ENCODE measurements around the gene SERPINC1.
"Not testable (repeated sequence)": the region's sequence is repeated elsewhere in the genome, so short reads cannot be mapped to it uniquely, and the experiment has no call there.

SERPINC1 gene

DNA sequence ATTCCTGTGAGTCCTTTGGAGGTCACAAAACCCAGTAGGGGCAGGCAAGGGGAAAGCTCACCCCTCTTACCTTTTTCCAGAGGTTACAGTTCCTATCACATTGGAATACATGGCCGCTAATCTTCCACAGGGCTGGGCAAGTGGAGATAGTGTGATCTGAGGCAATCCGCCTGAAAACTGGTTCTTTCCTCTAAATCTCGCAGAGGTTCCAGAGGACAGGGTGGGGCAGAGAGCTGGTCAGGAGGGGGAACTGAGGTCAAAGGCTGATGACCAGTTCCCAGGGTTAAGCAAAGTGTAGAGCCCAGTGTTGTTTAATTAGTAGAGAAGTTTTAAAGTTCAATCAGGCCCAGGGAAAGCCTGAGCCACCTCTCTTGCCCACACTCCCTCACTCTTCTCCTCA lies at the start of gene SERPINC1:
SERPINC1 (minus strand) TSS at position 179 of the 400 bp plus-strand sequence; CDS start at position 111, 68 bp downstream.
- DNase-seq = no peak

GRCh38 chr1:173965896-173966295 lies 48.8 kb upstream of the SERPINC1 start:
- not testable (repeated sequence) for DNase-seq

DNA sequence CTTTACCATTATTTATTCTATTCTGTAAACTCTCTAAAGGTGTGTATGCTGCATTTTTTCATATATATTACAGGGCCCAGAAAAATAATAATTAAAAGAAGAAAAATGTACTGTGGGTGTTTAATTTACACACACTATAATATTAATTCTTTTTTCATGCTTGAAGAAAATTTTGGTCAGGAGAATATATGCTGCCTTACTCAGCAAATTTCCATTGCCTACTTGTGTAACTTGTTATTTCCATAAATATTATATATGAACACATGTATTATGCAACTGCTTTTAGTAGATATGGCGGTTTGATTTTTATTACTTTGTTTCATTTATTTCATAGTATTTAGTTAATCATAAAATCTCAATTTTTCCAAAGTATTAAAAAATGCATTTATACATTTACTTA lies 46.4 kb upstream of the SERPINC1 start:
- no peak for DNase-seq

DNA sequence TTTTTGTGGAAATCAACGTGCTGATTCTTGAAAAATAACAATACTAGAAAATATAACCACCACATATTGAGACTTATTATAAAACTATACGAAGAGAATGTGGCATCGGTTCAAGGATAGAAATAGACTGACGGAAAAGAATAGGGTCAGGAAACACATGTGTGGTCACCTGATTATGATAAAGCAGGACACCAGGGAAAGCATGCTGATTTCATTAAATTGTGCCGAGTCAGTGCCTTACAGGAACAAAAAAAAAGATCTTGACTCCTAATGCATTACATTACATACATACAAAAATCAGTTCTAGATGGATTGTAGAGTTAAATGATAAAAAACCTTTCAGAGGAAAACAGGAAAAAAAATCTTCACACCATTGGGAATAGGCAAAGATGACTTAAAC lies 43.5 kb upstream of the SERPINC1 start:
- no peak for DNase-seq

GRCh38 chr1:173954179-173954578 lies 37.1 kb upstream of the SERPINC1 start:
- no peak for DNase-seq

DNA sequence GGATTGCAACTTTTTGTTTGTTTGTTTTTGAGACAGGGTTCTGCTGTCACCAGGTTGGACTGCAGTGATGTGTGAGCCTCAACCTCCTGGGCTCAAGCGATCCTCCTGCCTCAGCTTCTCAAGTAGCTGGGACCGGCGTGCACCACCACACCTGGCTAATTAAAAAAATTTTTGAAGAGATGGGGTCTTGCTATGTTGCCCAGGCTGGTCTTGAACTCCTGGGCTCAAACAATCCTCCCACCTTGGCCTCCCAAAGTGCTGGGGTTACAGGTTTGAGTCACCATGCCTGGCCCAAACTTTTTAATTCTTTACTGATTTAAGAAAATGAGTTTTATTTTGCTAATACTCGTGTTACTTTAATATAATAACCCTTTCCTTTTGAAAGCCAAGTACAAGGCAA lies 31.5 kb upstream of the SERPINC1 start:
- DNase-seq = no peak

DNA sequence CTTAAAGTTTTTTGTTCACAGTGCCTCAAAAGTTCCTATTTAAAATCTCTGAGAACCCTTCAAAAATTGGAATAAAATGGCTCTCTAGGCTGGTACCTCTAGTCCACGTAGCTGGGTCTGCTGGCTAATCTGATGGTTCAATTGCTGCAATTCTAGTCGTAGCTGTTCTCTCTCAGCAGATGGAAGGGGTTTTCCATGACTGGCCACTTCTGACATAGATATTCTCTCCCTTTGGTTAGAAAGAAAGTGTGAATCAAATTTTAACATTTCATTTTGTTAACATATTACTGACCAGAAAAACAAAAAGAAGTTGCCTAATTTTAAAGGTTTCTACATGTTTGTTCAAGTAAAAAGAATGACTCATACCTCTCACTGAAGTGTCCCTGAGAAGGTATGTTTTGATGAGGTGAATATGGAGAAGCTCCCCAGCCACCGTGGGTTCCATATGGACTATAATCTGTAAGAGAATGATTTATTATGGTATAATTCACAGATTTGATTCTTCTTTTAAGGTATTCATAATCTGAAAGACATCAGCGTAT lies 29.3 kb upstream of the SERPINC1 start:
- no peak for DNase-seq

GRCh38 chr1:173937062-173937461 lies 19.9 kb upstream of the SERPINC1 start:
- DNase-seq = no peak

GRCh38 chr1:173934440-173934839 lies 17.3 kb upstream of the SERPINC1 start:
- DNase-seq = no peak

GRCh38 chr1:173930541-173930940 lies 13.4 kb upstream of the SERPINC1 start:
- not testable (repeated sequence) for DNase-seq

DNA sequence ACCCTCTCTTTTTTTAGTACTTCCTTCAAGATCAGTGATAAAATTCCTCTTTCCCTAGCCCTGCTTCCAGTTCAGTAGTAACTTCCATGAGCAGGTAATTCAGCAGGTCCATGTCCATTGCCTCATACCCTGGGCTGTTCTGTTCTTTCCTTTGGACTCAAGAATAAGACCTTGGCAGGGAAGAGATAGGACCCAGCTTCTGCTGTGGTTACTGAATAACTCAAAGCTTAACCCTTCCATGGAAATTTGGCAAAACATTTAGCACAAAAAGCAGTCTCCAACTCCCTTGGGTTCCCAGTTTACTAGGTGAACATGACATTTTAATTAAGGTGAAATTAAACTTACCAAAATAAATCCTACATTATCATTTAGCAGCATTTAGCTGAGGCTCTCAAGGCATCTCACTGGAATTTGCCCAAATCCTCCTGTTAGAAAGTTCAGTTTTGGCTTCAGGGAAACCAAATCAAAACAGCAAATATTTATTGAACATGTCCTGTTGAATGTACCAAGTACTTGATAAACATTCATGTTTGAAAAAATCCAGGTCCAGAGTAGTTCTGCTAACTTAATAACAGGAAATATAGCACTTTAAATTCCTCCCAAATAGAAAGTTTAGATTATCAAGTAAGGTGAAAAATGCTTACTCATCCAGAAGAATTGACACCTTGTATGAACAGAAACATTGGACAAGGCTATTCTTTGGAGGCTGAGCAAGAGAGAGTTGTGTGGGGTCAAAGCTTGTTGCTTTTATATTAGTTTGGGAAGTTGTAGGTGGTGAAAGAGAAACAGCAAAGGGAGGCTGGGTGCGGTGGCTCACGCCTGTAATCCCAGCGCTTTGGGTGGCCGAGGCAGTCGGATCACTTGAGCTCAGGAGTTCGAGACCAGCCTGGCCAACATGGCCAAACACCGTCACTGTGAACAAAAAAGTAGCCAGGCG lies 8.4 kb upstream of the SERPINC1 start:
- DNase-seq = no peak

DNA sequence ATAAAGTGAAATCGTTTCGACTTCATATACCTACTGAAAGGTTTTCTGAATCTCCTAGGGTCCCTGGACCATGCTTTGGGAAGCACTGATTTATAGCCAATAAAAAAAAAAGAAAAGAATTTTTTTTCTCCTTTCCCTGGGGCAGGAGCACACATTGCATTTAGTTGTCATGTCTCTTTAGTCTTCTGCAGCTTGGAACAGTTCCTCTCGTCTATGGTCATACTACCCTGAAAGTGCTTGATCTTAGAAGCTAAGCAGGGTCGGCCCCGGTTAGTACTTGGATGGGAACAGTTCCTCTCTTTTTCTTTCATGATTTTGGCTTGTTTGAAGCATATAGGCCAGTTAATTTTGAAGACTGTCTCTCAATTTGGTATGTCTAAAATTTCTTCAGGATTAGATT lies 3.7 kb upstream of the SERPINC1 start:
- no peak for DNase-seq

DNA sequence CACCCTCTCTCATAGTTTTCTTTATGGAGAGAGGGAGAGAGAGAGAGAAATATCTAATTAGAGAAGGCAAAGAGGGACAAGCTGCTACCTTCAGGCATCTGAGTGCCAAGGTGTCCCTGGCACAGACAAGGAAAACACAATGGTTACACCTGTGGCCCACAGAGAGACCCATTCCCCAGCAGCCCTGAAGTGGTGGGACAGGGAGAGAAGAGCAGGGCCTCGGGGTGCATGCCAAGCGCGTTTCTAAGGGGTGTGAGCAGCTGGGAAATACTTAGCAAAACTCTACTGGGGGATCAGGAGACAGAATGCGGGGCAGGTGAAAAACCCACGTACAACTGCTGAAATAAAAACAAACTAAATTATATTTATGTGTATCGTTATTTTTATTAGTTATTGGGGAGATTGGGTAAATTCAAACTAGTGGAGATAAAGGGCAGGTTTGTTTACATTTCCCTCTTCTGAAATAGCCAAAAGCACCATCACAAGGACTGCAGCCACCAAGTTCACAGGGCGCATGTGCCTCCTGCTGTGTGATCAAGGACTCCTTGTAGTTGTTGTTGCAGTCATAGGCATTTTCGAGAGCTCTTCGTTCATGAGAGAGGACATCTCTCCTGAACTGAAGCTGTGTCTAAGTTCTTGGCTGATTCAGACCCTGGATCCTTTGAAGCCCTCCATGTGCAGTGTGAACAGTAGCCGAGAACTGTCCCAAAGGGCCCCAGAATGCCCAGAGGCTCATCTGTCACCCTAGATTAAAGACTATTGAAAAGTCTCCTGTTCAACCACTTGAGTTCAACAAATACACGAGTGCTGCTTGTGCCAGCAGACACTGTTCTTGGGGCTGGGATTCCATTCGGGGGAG lies 737 bp upstream of the SERPINC1 start:
- DNase-seq = no peak

DNA sequence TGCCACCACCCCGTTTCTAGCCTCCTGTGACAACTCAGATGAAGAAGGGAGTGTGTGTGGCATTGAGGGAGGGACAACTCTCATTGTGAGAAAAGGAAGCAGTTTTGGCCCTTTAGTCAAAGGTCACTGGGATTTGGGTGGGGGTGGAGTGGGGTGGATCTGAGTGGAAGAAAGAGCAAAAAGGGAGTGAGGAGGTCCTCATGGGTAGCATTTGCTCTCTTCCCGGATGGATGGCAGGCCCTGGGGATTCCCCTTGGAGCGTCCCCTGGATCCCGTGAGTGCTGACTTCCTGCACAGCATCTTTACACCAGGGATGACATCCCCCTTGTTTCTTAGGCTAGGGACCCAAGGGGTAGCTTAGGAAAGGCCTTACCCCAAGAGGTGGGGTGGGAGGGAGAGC lies 460 bp downstream of the SERPINC1 start:
- DNase-seq = no peak

DNA sequence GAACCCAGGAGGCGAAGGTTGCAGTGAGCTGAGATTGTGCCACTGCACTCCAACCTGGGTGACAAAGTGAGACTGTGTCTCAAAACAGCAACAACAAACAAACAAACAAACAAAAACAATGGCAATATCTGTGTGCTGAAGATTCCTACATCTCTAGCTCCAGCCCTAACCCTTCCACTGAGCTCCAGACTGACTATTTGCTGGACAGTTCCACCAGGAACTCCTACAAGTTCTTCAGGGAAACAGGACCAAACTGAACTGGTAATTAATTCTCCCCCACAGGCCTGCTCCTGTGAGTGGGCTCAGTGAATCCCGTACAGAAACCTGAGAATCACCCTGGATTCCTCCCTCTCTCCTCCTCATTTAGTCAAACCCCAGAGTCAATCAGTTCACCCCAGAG lies 1.5 kb downstream of the SERPINC1 start:
- DNase-seq = no peak

- no peak for DNase-seq
Measured at GRCh38 chr1:173914366-173914871, 2.7 kb downstream of the SERPINC1 start.

DNA sequence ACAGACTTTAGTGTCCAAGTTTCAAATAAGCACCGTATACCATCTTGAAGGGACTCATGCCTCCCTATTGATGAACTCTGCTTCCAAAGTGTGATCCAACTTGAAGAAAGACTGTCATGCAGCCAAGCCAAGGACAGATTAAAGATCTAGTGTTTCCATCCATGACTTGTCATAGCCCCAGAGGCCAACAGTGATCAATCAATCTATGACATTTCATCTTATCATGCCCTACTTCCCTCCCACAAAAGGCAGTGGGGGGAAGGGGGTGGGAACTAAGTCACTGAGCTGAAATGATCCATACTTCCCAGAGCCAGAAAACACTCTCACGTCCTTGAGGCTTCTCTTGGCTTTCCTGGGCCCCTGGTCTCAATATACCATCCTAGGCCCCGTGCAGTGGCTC lies 4.0 kb downstream of the SERPINC1 start:
- no peak for DNase-seq

DNA sequence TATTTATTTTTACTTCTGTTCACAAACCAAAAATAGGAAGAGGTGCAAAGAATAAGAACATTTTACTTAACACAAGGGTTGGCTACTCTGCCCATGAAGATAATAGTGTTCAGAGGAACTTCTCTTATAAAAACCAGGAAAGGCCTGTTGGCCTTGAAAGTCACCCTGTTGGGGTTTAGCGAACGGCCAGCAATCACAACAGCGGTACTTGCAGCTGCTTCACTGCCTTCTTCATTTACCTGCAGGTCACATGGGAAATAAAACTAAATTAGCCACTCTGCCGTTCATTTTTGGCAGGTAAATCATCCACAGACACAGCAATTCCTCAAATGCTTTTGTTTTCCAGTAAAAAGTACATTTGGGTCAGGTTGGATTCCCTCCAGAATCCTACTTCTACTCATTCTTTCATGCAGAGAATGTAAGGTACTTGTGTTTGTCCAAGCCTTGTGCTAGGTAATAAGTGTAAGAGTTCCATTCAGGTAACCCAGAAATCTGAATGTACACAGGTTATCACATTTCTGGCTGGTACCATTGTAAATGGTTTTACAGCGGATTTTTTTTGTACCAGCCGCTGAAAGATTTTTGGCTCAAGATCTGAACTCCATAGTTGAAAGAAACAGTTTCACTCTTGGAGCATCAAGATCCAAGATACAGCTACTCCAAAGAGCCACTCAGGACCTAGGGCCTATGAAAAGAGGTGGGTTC lies 13.1 kb downstream of the SERPINC1 start:
- DNase-seq = no peak

DNA sequence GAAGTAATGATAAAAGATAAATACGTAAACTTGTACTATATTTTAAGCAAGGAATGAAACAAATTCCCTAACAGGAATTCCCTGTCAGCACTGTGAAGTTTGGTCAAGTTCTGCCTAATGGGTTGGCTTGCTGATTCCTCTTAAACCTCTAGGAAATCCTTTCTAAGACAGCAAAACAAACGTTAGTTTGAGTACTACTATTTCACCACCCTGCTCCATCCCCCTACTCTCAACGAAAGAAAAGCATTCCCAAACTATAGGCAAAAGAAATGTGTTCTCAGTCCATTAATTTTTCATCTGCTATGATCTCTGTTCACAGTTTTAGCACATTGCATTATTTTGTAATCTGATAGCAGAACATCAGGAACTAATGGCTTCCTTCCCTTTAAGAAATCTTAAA lies 16.1 kb downstream of the SERPINC1 start:
- DNase-seq = no peak

GRCh38 chr1:173900427-173900826 lies 16.7 kb downstream of the SERPINC1 start:
- no peak for DNase-seq

- no peak for DNase-seq
Measured at GRCh38 chr1:173894189-173894588, 22.9 kb downstream of the SERPINC1 start.

DNA sequence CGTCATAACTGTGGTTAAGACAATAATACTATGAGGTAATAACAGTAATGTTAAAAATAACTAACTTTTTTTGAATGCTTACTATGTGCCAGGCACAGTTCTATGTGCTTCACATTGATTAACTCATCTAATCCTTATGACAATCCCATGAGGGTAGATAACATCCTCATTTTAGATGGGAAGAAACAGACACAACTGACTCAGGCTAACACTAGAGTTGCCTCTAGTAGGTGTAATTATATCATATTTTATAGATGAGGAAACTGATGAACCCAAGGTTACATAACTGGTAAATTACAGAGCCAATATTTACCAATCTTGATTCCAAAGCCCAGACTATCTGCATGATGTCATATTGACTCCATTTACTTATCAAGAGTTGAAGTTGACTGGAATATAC lies 23.5 kb downstream of the SERPINC1 start:
- no peak for DNase-seq

GRCh38 chr1:173889885-173890284 lies 27.2 kb downstream of the SERPINC1 start:
- DNase-seq = no peak

Measured in NCI-H2029 (cell line).